Keratinocyte (primary cell): Measurements from ENCODE around the gene GRAMD4.

Source experiments
- EZH2 ChIP-seq: IDR thresholded peaks from one replicate; pipeline ENCODE4 v1.6.1; 2012; ENCODE audit warnings: inconsistent platforms, mild to moderate bottlenecking, low read length, moderate library complexity
- TF ChIP-seq, protein P1 (sequence below), 3 experiments: IDR thresholded peaks in 1 of 3; conservative IDR thresholded peaks in 1 of 3; optimal IDR thresholded peaks in 1 of 3; 2 replicates in 2 of 3; 3 replicates in 1 of 3; pipeline versions ENCODE3 to v1.5.1; 2011; ENCODE audit warnings: low read length in 3 of 3, mild to moderate bottlenecking in 3 of 3, moderate library complexity in 2 of 3, control low read depth in 1 of 3, inconsistent platforms in 1 of 3; ENCODE audit not compliant: insufficient read depth in 2 of 3; ENCODE audit errors: extremely low read depth in 1 of 3

DNA sequence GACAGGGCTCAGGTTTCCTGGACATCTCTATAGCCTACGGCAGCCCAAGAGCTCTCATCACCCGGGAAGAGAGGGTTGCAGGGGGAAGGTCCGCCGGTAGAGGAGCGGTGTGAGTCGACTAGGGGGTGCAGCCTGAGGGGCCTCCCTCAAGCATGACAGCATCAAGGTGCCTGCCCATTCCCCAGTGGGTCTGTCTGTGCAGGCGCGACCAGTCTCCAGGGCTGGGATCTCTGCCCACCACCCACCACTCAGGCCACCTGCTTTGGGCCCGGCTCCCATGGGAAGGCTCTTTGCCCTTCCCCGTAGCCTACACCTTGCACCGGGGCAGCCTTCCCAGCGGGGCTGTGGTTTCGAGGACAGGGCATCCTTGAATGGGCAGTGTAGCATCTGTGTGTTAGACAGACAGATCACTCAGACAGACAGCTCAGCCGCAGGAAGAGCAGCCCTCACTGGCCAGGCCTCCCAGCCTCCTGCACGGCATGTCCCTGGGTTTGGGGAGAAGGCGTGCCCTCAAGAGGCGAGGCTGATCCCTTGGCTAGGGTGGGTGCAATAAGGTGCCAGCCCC, 88.7 kb downstream of the GRAMD4 start:
- TF ChIP-seq, protein P1, sequence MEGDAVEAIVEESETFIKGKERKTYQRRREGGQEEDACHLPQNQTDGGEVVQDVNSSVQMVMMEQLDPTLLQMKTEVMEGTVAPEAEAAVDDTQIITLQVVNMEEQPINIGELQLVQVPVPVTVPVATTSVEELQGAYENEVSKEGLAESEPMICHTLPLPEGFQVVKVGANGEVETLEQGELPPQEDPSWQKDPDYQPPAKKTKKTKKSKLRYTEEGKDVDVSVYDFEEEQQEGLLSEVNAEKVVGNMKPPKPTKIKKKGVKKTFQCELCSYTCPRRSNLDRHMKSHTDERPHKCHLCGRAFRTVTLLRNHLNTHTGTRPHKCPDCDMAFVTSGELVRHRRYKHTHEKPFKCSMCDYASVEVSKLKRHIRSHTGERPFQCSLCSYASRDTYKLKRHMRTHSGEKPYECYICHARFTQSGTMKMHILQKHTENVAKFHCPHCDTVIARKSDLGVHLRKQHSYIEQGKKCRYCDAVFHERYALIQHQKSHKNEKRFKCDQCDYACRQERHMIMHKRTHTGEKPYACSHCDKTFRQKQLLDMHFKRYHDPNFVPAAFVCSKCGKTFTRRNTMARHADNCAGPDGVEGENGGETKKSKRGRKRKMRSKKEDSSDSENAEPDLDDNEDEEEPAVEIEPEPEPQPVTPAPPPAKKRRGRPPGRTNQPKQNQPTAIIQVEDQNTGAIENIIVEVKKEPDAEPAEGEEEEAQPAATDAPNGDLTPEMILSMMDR (optimal IDR thresholded peaks at IDR 0.05 in 1 of 3, IDR thresholded peaks at IDR 0.05 in 1 of 3, conservative IDR thresholded peaks at IDR 0.05 in 1 of 3; ENCODE audit: extremely low read depth in 1 of 3, insufficient read depth in 2 of 3, low read length in 3 of 3): no peak
- no peak for TF ChIP-seq EZH2
